ENCODE data around the gene CRYL1.

The CRYL1 gene

DNA sequence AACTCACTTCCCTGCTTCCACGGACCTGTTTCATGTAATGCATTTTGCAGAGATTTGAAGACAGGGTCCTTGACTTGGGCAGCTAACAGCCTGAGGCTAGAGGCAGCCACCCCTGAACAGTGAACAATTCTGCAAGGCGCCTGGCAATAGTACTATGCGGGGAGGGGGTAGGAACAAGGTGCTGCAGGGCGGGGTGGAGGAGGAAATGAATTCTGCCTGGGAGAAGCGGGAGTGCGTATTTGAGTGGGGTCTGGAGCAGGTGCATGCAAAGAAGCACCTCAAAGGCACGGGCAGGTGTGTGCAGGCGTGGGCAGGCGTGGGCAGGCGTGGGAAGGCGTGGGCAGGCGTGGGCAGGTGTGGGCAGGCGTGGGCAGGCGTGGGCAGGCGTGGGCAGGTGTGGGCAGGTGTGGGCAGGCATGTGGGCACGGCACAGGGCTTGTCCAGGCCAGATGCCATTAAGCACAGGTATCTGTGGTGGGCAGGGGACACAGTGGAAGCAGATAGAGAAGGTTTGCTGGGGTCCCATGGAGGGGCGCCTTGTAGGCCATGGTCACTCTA, 163.1 kb downstream of the CRYL1 start:
- DNase-seq, result no peak

DNA sequence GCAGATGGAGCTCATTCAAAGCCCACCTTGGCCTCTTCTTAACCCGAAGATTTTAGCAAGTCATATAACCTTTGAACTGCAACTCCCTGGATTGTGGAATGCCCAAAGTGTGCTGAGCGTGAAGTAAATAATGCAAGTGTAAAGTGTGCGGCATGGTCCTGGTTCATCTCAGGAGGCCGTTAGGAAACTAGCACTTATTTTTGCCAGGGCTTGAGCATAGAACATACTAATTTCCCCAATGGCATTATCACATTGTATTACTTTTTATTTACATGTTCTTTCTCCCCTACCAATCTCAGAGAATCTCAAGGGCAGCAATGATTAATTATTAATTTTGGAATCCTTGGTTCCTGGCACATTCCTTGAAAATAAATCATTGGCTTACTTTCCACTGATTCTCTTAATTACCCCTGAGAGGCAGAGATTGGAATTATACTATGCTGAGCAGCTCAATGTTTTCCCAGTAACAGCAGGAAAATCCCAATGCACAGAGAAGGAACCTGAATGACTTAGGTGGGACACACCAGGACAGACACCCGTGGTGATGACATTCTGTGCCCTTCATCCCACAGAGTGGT, 164.7 kb downstream of the CRYL1 start:
- no peak for DNase-seq

- DNase-seq, result no peak
These were observed 165.6 kb downstream of the CRYL1 start for GRCh38 chr13:20360041-20360491.

GRCh38 chr13:20359335-20359734, 166.3 kb downstream of the CRYL1 start:
- no peak for DNase-seq

DNA sequence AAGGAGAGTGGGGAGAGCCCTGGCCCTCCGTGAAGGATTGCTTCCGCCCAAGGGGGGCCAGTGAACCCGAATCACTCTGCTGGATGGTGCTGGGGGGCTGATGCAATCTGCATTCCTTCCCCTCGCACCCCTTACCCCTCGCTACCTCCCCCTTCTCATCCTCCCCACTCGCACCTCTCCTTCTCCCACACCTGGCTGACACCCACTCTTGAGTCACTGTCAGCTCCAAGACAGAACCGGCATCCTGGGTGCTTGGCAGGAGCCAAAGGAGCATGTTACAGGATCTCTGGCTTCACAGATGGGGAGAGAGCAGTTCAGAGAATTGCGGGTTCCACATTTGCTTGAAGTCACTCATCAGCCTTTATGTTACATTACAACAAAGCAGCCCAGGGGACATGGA, 167.6 kb downstream of the CRYL1 start:
- DNase-seq, result no peak

DNA sequence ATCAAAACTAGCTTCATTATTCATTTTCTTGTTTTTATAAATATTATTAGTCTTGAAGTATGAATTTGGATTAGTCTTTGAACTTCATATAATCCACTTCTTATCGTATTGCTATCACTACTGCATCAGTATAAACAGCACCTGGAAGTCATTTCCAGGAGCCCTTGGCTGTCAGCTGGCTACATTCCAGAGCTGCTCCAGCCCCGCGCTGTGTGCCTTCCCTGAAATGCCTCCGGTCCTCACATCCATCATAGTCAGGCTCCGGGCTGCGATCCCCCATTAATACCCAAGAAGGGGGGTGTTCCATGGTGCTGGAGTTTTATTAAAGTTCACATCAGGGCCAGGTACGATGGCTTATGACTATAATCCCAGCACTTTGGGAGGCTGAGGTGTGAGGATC, 169.2 kb downstream of the CRYL1 start:
- DNase-seq, result no peak

DNA sequence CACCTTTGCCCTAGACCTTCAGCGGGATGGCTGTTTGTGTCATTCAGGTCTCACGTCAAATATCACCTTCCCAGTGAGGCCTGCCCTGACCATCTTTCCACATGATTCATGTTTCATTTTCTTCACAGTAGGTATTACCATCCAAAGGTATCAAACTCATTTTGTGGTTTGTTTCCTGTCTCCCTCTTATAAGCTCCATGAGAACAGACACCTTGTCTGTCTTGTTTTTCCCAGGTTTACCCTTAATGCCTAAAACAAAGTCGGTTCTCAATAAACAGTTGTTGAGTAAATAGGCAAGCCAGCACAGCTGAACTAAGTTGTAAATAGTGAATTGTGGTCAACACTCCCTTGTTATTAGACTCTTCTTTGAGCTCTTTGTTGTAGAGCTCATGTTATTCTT, 170.9 kb downstream of the CRYL1 start:
- DNase-seq, result no peak

GRCh38 chr13:20353973-20354372, 171.7 kb downstream of the CRYL1 start:
- DNase-seq, result no peak

Measured in activated T-cell treated with anti-CD3 and anti-CD28 coated beads, Interleukin-2, amount 50 U/mL, for 1 hour (primary cell).